HCT116 (cell line): ENCODE measurements around the gene PKHD1.

Experiments
- ATF3 ChIP-seq: IDR thresholded peaks from 2 replicates; pipeline ENCODE4 v1.6.1; 2012
- CEBPB ChIP-seq: IDR thresholded peaks from 2 replicates; pipeline ENCODE4 v1.6.1; 2012; ENCODE audit warnings: low read depth
- CTCF ChIP-seq, 3 experiments: fragments of 200-600 bp in 1 of 3; sonication (generic) in 1 of 3; IDR thresholded peaks in 2 of 3; conservative IDR thresholded peaks in 1 of 3; 2 replicates each; pipeline ENCODE4 v1.5.1; 2012 to 2017; ENCODE audit warnings: low read depth in 2 of 3, low read length in 2 of 3, antibody characterized with exemption in 1 of 3, borderline replicate concordance in 1 of 3, control low read depth in 1 of 3, mild to moderate bottlenecking in 1 of 3, mixed read lengths in 1 of 3, mixed run types in 1 of 3, moderate library complexity in 1 of 3; ENCODE audit not compliant: insufficient read depth in 1 of 3
- EZH2 ChIP-seq: fragments of 200-600 bp; sonication (generic); IDR thresholded peaks from 2 replicates; pipeline ENCODE4 v1.6.1; 2017; ENCODE audit warnings: antibody characterized with exemption, mixed run types
- FOSL1 ChIP-seq: IDR thresholded peaks from 2 replicates; pipeline ENCODE4 v1.6.1; 2012; ENCODE audit warnings: low read depth
- JUND ChIP-seq: IDR thresholded peaks from 2 replicates; pipeline ENCODE4 v1.6.1; 2012
- POLR2A ChIP-seq: IDR thresholded peaks from 2 replicates; pipeline ENCODE4 v1.7.0; 2011; ENCODE audit warnings: borderline replicate concordance; ENCODE audit not compliant: insufficient read depth, insufficient read length; ENCODE audit errors: extremely low read depth
- POLR2AphosphoS5 ChIP-seq: IDR thresholded peaks from 2 replicates; pipeline ENCODE4 v1.6.1; 2011; ENCODE audit warnings: mild to moderate bottlenecking, low read depth, low read length, moderate library complexity
- REST ChIP-seq: IDR thresholded peaks from 2 replicates; pipeline ENCODE4 v1.6.1; 2012; ENCODE audit warnings: low read depth
- SIN3A ChIP-seq: IDR thresholded peaks from 2 replicates; pipeline ENCODE4 v1.6.1; 2012; ENCODE audit warnings: low read depth
- SP1 ChIP-seq: IDR thresholded peaks from 2 replicates; pipeline ENCODE4 v1.6.1; 2012; ENCODE audit warnings: low read depth
- SRF ChIP-seq: IDR thresholded peaks from 2 replicates; pipeline ENCODE4 v1.6.1; 2012; ENCODE audit warnings: low read depth
- ZNF274 ChIP-seq: fragments of 200-500 bp; sonication (Bioruptor generic); IDR thresholded peaks from 2 replicates; pipeline ENCODE4 v1.6.1; 2014; ENCODE audit warnings: mild to moderate bottlenecking, low read depth, low read length, inconsistent platforms

GRCh38 chr6:52089758-52090348, 2.4 kb upstream of the PKHD1 start:
- TF ChIP-seq SP1 (no peak), CTCF (IDR thresholded peaks at IDR 0.05 in 2 of 3, conservative IDR thresholded peaks at IDR 0.05 in 1 of 3; ENCODE audit: borderline replicate concordance in 1 of 3, insufficient read depth in 1 of 3, low read depth in 2 of 3, low read length in 2 of 3) (no peak), SIN3A (no peak), REST (no peak), JUND (no peak), POLR2AphosphoS5 (no peak), EZH2 (no peak), CEBPB (no peak), POLR2A (no peak), FOSL1 (no peak), ZNF274 (no peak), SRF (no peak), ATF3 (no peak)
